ENCODE measurements around the gene GHRHR.

DNA sequence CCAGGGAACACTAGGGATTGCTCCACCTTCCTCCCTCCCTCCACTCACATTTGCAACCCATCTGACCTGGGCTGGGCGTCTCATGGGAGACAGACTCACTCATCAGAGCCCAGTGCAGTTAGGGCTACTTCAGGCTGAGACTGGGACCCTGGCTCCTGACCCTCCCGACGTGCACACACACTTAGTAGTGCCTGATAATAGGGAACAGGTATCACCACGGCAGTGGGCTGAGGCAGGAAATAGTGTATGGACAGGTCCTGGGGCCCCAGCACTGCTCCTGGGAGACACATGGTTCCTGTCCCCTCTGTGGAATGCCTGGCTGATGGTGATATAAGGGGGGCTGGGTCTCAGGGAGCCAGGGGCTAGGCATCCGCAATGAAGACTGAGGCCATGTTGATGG lies 37.8 kb upstream of the GHRHR start:
- no peak for TF ChIP-seq GATA2 (IDR thresholded peaks at IDR 0.05; ENCODE audit: low read depth, low read length)
- no peak for TF ChIP-seq GATA3 (IDR thresholded peaks at IDR 0.05; ENCODE audit: low read depth, low read length)

All from SH-SY5Y (cell line).